T follicular helper cell (primary cell): ENCODE measurements around the gene PLCB1.
"Not testable (repeated sequence)": the region's sequence is repeated elsewhere in the genome, so short reads cannot be mapped to it uniquely, and the experiment has no call there.

ENCODE experiments used
- DNase-seq: peaks from one replicate; pipeline ENCODE4 v3.0.0-alpha.2; 2020; ENCODE audit warnings: low read depth

The PLCB1 gene

DNA sequence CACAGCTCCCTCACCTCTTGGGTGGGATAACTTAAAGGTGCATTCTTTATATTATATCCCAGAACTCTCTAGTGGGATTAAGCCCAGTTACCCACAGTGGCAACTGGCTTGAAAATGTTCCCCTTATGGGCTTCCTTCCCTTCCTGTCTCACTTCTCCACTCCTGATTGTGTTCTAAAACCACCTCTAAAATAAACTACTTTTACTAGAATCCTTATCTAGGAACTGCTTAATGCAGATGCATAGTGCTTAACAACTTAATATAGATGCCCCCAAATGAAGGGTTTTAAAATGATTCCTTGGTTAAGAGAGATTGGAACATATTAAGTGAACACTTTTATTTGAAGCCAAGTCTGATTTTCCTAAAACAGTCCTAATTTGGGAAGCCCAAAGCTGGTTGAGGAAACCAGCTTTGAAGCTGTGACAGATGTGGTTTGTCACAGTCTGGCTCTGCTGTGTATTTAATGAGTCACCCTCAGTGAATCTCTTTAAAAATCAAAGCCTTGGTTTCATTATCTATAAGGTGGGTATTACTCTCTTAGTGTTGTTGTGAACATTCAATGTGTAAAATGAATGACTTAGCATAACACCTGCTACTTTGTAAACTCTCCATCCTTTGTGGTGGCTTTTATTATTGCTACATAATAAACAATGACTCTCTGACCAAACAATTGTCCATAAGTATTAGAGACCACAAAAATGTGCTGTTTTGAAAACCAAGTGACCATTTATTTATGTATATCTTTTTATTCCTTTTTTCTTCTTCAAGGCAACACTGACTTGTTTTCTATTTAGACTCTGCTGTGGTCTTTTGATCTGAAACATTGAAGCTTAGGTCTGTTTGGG, 24.4 kb downstream of the PLCB1 start:
- no peak for DNase-seq

DNA sequence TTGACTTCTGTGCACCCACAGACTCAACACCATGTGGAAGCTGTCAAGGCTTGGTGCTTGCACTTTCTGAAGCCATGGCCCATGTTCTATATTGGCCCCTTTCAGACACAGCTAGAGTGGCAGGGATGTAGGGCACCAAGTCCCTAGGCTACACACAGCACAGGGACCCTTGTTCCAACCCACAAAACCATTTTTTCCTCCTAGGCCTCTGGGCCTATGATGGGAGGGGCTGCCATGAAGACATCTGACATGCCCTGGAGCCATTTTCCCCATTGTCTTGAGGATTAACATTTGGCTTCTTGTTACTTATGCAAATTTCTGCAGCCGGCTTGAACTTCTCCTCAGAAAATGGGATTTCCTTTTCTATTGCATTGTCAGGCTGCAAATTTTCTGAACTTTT, 27.2 kb downstream of the PLCB1 start:
- not testable (repeated sequence) for DNase-seq

DNA sequence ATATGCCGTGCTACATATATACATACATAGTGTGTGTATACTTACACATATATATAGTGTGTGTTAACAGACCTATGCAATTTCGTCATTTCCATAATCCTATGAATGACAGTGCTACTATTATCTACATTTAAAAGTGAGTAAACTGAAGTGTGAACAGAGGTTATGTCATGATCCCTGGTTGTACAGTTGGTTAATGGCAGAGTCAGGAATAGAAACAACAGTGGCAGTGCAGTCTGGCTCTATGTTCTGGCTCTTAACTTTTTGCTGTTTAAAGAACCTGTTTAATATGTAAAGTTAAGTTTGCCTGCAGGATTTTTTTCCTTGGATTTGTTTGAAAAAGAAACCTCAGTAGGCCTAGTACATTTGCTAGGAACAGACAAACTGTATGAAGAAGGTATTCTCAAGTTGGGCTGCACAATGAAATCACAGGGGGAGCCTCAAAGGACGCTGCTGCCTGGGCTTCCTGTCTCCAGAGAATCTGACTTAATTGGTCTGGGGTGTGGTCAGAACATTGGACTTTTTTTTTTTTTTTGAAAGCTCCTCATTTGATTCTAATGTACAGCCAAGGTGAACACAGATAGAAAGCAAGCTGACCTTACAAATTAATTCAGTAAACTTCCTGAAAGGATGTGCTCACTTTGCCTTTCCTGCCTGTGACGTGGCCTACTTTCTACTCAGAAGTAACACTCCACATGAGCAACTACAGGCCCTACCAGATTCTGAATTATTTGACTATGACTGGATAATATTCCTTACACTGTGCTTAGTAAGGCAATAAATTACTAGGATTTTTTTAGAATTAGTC, 29.4 kb downstream of the PLCB1 start:
- no peak for DNase-seq

DNA sequence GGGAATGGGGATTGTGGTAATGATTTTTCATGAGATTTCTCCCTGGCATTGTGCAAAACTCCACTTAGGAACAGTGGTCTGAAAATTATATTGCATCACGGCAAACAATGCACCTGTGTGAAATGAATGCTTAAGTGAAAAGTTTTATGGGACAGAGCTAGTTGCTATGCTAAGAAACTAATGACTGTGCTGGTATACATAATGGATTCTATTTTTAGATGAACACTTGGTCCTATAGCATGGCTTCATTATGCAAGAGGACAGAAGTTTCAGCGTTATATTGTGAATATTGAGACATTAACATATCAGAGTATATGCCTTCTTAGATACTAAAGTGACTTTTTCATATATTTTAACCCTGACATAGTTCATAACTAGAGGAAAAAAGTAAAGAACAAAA, 30.5 kb downstream of the PLCB1 start:
- no peak for DNase-seq

DNA sequence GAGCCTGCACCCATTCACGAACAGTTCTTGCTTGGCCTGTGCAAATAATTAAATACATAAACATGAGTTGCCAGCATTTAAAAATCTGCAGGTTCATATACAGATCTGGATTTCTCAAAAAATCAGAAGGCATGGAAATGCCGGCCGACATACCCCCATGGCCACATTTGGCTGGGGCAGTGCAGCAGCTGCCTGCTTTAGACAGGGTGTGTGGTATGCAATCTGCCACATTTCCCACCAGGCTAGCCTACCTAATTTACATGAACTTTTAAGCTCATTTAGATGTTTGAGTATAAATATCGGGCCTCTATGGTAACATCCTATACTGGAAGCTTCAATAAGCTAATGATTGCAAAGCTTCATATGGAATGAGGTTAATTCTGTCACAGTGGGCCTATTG, 31.5 kb downstream of the PLCB1 start:
- DNase-seq = no peak

DNA sequence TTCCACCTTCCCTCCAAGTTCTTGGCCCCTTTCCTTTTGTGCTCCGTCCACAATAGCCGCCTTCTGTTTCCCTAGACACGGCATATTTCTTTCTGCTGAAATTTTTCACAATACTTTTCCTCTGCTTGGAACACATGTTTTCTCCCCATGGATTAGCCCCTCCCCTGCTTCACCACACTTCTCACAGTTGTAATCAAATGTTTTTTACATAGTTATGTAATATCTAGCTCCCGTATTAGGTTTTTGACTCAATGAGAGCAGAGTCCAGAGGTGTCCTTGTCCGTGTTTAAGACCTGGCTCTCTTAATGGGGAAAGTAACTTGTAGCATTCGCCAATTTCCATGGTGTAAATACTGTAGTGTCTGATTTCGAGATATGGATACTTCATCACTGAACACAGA, 34.7 kb downstream of the PLCB1 start:
- DNase-seq = no peak

DNA sequence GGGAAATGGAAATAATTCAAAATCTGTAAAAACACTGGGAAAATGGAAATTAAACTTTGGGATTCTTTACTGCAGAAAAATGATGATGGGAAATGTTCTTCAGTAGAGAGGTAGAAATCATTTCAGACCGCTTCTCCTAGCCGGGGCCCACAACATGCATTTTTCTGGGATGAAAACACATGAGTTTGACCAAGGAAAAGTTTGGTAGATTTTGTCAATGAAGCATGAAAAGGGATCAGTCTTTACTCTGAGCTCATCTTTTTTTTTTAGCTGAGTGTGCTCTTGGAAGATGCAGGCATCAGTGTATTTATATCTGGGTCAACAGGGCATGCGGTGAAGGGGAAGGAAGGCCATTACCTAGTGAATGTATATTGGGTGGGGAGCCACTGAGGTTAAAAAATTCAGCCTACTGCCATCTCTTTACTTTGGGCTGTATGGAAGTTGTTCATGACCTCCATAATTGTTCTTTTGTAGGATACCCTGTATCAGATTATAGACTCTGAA, 36.8 kb downstream of the PLCB1 start:
- DNase-seq = no peak

DNA sequence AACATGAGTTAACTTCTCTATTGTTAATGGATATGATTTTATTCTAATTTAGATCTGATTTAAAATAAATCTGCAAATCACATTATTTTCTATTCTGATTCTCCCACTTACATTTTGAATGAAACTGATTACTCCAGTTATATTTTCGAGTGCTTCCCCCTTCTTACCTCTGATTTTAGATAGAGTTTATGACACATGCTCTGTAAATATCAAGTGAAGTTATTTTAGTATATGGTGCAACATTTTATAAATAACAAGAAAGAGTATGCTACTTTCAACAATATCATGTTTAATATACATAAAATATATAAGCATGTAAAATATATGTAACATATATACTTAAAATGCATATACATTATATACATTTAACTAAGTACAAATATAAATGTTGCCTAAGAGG, 38.9 kb downstream of the PLCB1 start:
- no peak for DNase-seq

DNA sequence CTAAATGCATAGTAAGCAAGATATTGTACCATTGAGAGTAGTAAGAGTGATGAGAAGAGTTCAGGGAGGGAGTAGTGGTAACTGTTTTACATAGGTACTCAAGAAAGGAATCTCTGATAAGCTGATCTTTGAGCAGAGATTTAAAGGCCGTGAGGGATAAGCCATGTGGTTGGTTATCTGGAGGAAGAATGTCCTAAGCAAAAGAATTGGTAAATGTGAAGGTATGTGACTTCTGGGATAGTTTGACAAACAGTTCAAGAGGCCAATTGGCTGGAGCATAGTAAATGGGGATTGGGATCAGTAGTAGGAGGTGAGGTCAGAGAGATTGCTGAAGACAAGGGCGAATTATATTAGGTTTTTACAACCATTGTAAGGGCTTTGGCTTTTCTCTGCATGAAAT, 40.1 kb downstream of the PLCB1 start:
- DNase-seq = no peak

DNA sequence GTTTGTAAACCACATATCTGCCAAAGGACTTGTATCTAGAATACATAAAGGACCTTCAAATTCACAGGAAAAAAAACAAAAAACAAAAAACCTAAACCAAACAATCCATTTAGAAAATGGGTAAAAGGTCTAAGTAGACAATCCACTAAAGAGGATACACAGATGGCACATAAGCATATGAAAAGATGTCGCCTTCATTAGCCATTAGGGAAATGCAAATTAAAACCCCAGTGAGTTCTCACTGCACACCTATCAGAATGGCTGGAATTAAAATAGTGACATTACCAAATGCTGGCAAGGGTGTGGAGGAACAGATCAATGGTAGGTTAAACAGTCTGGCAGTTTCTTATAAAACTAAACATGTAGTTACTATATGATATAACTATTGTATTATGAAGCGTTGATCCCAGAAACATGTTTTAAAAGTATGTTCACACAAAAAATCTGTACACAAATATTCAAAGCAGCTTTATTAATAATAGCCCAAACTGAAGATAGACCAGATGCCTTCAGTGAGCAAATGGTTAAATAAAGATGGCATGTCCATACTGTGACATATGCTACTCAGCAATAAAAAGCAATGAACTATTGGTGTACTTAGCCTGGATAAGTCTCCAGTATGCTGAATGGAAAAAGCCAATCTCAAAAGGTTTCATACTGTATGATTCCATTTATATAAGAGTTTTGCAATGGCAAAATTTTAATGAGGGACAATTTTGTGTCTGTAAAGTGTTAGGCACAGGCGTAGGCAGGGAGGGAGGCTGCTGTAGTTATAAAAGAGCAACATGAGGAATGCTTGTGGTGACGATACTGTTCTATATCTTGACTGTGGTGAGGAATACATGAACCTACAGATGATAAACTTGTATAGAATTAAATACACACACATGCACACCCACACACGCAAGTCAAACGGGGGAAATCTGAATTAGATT, 43.9 kb downstream of the PLCB1 start:
- DNase-seq = no peak

DNA sequence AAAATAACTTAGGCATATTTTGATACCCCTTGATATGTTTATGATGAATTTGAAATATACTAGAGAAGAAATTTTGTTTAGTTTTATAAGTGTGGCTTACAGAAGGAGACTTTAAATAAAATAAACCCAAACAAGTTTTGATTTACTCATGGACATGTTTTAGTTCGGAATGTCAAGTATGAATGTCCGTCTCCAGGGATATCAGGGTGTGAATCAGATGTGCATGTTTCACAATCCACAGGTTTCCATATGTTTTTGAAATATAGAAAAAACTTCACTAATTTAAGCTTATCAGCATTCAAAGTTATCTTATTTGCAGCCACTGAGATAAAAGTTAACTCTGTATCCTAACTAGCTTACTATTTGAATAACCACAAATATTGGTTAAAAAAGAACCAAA, 51.5 kb downstream of the PLCB1 start:
- no peak for DNase-seq

DNA sequence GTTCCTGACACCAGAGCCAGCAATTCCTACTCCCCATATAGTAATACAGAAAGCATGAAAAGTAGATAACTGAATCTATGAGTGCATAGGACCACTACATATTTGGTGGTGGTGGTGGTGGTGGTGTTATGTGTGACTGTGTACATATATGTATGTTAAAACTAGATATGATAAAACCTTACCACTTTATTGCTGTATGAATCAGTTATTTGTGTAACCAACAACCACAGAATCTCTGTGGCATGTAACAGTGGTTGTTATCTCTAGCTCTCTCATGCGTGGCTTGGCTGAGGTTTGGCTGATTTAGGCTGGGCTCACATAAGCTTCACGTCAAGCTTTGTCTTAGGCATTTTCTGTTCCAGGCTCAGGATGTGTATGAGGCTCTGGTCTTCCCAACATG, 55.7 kb downstream of the PLCB1 start:
- no peak for DNase-seq

DNA sequence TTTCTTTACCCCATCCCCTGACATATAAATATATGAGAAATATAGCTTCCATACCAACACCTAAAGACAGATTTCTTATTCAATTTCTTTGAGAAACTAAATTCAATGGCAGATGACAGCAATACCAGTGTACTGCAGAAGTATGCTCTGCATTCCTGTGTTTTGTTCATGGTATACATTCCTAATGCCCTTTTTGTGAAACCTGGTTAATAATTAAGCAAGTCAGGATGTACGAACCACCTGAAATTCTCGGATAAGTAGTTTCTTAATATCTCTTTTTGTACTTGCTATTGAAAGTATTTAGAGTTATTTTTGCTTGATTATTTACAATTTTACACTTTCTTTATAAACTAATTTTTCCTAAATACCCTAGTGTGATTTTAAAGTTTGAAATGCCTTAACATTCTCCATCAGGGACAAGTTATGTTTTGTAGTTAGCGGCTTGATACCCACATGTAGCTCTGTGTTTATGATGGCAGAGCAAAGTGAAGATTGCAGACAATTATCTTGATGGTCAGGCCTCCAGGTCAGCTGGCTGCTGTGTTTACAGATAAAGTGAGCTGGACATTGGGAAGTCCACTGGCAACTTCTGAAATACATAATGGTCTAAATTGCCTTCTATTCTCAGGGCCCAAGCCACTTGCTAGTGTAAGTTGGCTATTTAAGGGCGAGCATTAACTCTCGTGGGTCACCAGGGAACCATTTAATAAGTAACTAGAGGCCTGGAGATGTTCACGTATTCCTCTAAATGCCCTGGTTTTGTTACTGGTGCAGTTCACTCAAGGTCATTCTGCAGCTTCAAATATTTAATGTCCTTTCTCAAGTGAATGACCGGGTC, 58.2 kb downstream of the PLCB1 start:
- DNase-seq = no peak

DNA sequence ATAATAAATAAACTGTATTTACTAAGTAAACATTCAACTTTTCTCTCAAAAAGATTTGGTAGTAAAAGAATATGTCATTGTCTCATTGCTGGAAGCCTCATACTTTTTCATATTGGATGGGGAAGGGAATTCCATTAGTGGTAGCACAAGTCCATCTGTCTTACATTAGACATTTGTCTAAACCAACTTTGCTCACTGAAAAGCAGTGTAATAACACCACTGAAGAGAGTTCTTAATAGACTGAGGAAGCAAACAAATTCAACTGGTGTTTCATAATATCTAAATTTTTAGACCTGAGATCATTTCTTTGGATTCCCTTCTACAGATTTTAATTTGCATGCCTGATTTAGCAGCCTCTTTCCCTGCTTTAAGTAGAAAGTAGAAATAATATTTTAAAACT, 62.7 kb downstream of the PLCB1 start:
- DNase-seq = no peak

DNA sequence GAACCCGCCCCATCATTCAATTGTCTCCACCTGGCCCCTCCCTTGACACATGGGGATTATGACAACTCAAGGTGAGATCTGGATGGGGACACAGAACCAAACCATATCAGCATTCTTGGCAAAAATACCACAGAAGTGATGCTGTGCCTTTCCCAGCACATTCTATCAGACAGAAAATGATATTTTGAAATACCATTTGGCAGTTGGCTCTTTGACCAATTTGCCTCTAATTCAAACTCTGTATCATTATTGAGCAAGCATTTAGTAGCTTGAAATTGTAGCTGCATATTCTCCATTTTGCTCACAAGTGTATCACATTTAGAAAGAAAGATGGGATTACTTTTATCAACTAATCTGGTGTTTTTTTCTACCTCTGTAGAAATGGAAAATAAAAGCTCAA, 64.0 kb downstream of the PLCB1 start:
- DNase-seq = no peak

DNA sequence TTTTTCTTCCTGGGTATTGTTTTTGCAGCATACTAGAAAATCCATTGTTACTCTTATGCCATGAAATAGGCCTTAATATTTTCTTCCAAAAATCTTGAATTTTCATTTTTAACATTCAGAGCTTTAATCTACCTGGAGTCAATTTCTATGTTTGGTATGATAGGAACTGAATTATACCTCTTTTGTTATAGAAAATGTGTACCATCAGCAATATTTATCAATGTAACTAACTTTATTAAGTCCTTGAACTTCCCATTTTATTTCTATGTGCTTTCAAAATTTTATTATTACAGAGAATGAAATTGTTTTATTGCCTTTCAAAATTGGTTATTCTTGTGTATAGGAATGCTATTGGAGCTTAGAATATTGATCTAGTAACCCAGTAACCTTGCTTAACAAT, 68.2 kb downstream of the PLCB1 start:
- no peak for DNase-seq

DNA sequence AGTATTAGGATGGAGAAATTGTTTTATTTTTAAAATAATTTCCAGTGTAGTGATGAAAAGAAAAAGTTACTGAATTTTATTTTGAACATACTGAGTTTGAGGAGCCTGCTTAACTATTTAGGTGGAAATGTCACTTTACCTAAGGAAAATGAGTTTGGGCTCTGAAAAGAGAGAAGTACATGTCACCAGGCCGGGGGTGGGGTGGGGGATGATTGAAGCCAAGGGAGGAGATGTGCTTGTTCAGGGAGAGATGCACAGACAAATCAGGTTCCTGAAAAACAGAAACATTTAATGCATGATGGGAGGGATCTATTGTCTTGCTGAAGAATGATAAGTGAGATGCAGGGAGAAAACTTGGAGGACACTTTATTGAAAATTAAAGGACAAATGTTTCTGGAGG, 71.3 kb downstream of the PLCB1 start:
- no peak for DNase-seq

DNA sequence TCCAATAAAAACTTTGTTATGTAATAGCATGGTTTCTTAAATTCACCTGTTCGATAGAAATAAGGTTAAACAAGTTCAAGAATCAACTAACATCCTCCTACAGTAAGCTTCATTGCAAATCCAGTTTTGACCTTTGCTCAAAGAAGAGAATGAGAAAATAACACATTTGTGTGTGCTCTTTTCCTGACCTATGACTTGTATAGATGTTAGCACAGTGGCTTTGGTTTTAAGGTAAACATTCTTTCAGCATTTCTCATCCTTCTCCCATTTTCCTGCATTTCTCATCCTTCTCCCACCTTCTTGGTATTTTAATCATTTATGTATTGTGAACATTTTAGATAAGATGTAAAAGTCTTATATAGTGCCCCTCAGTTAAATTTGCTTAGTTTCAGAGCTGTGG, 73.9 kb downstream of the PLCB1 start:
- DNase-seq = no peak

DNA sequence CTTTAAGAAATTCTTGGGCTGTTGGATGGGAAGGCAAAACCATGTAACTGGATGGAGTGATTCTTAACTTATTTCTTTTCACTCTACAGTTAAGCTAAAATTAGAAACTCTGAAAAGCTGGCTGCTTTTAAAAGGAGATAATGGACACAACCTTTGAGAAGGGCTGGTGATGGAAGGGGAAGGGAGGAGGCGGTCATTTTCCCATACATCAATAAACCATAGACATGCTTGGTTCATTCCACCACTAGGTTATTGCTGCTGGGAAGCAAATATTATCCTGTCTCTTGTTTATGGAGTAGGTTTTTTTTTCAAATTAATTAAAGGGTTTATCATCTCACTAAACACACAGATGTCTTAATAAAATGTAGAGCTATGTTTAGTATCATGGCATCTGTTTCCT, 76.2 kb downstream of the PLCB1 start:
- no peak for DNase-seq

DNA sequence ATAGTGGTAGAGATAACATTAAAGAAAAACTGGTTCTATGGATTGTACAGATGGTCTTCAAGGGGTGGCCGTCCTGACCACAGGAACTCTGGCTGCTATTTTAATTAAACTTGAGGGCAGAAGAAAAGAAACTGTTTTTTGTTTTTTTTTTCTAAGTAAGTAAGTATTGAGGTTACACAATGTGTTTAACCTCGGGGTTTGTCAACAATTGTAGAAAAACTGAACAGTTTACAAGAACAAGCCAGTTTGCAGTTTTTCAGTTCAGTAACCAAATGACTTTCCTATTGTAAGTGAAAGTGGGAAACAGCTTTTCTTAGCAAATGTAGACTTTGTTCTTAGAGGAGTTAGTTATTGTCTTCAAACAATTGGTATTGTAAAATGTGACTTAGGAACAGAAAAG, 77.0 kb downstream of the PLCB1 start:
- DNase-seq = no peak

DNA sequence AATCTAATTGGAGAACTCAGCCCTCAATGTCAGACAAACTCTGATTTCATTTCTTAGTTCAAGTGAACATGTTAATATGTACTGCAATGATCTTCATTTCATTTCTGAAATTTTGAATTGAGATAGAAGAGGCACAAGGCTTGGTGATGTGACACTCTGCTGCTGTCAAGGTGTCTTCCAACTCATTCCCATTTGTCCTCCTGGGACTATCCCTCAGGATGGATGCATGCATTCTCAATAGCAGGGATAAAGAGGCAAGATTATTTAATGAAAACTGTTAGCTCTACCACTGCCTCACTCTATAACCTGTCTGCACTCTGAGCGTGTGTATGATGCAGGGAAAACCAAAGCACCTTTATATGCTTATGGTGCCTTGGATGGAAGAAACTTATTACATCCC, 78.7 kb downstream of the PLCB1 start:
- no peak for DNase-seq
